ENCODE results near the gene GABRB1. TPM values are rescaled to one million over a fixed set of nuclear protein-coding genes. Genes with fewer than 3 reads are reported as not detected.

The GABRB1 gene
- total RNA-seq, 4 donors from 2014 or later, result not detected

DNA sequence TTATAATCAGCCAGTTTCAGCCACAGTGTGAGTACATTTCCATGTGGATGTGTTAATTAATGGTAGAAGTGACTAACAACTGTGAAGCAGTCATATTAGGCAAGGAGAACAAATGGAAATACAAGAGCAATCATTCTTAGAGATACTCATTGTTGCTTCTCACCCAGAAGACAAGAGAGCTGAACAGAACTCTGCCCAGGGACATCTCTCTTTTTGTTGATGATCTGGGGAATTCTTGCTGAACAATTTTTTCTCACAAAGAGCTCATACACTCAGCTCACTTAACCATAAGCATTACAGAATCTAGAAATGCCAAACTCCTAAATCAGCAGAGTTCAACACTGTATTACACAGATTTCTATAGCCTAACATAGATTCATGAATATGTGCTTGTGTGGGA, 282.0 kb downstream of the GABRB1 start:
- no peaks in the 10 kb centered on the region for H3K36me3 ChIP-seq

GRCh38 chr4:47315346-47315745, 284.0 kb downstream of the GABRB1 start:
- Histone ChIP-seq H3K27ac (no peak overlapping the region), H3K27me3 (no peaks in the 10 kb centered on the region), H3K4me3 (no peak overlapping the region), H3K4me1 (no peaks in the 10 kb centered on the region), H3K36me3 (no peaks in the 10 kb centered on the region), H3K9me3 (no peaks in the 10 kb centered on the region)
- no peak for ATAC-seq
- TF ChIP-seq CTCF (IDR thresholded peaks at IDR 0.05) (no peak), POLR2A (IDR thresholded peaks at IDR 0.05) (no peak), POLR2AphosphoS5 (IDR thresholded peaks at IDR 0.05) (no peak), EP300 (IDR thresholded peaks at IDR 0.05) (no peak)

More for the DNA sequence above, 282.0 kb downstream of the GABRB1 start:
- TF ChIP-seq CTCF (IDR thresholded peaks at IDR 0.05) (no peak), POLR2AphosphoS5 (IDR thresholded peaks at IDR 0.05) (no peak)
- ATAC-seq, result no peak
- Histone ChIP-seq H3K4me1 (no peaks in the 10 kb centered on the region), H3K27ac (no peak overlapping the region), H3K4me3 (no peak overlapping the region), H3K27me3 (no peaks in the 10 kb centered on the region), H3K9me3 (no peaks in the 10 kb centered on the region)

DNA sequence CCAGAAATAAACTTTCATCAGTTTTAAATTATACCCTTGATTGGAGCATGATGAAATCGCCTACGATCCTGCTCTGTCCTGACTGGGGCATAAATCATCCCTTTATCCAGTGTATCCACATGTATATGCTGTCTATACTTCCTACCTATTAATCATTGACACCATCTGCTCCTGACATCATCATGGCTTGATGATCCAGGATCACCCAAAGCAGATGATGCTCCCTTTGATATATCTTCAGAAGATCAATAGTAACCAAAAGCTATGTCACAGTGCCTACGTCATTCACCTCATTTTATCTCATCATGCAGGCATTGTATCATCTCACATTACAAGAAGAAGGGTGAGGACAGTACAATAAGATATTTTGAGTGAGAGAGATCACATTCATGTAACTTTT, 294.7 kb downstream of the GABRB1 start:
- no peaks in the 10 kb centered on the region for H3K9me3 ChIP-seq
- ATAC-seq, result no peak
- no peak overlapping the region for H3K4me3 ChIP-seq
- no peak overlapping the region for H3K27ac ChIP-seq
- WGBS, 2 donors (ENCODE audit: low coverage in 1 of 2), result 82 to 92% methylated on average over 3 of the region's 3 CpGs
- H3K4me1 ChIP-seq, result no peaks in the 10 kb centered on the region
- H3K36me3 ChIP-seq, result no peaks in the 10 kb centered on the region
- H3K27me3 ChIP-seq, result no peaks in the 10 kb centered on the region
- TF ChIP-seq POLR2AphosphoS5 (IDR thresholded peaks at IDR 0.05) (no peak), EP300 (IDR thresholded peaks at IDR 0.05) (no peak), CTCF (IDR thresholded peaks at IDR 0.05) (no peak), POLR2A (IDR thresholded peaks at IDR 0.05) (no peak)

DNA sequence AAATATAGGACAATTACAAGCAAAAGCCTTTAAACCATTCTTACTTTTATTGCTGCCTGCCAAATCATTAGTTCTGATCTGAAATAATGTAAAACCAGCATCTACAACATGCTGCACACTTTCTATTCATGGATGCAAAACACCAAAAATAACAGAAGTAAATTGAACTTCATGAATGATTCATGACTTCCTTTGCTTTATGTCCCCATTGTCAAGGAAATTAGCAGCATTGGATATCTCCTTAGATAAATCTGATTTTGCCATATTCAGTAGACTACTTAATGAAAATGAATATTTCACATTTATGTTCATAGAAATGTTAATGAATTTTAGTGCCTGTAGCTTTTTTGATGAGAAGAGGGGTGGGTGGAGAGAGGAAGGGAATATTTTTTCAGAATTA, 299.5 kb downstream of the GABRB1 start:
- no peak overlapping the region for H3K4me3 ChIP-seq
- H3K36me3 ChIP-seq, result no peaks in the 10 kb centered on the region
- no peaks in the 10 kb centered on the region for H3K9me3 ChIP-seq
- no peak overlapping the region for H3K27ac ChIP-seq
- TF ChIP-seq CTCF (IDR thresholded peaks at IDR 0.05), result no peak
- TF ChIP-seq EP300 (IDR thresholded peaks at IDR 0.05), result no peak
- no peak for TF ChIP-seq POLR2A (IDR thresholded peaks at IDR 0.05)
- no peak for TF ChIP-seq POLR2AphosphoS5 (IDR thresholded peaks at IDR 0.05)
- no peak for ATAC-seq
- H3K27me3 ChIP-seq, result no peaks in the 10 kb centered on the region
- H3K4me1 ChIP-seq, result no peaks in the 10 kb centered on the region

GRCh38 chr4:47334652-47335051, 303.3 kb downstream of the GABRB1 start:
- Histone ChIP-seq H3K9me3 (no peaks in the 10 kb centered on the region), H3K36me3 (no peaks in the 10 kb centered on the region), H3K4me3 (no peak overlapping the region), H3K4me1 (no peaks in the 10 kb centered on the region), H3K27me3 (no peaks in the 10 kb centered on the region), H3K27ac (no peak overlapping the region)
- no peak for ATAC-seq
- no peak for TF ChIP-seq POLR2AphosphoS5 (IDR thresholded peaks at IDR 0.05)
- TF ChIP-seq POLR2A (IDR thresholded peaks at IDR 0.05), result no peak
- TF ChIP-seq EP300 (IDR thresholded peaks at IDR 0.05), result no peak
- TF ChIP-seq CTCF (IDR thresholded peaks at IDR 0.05), result no peak
- 48 to 53% methylated on average over 3 of the region's 3 CpGs for WGBS, 2 donors (ENCODE audit: low coverage in 1 of 2)
